Stimulated activated naive B cell treated with anti-CD40 and anti-IgM and Interleukin-4, amounts not matched to agents 10 μg/mL and 1 μg/mL and 100 μg/mL, for 72 hours (primary cell): ENCODE results near the gene BRI3.

Experiments
- ATAC-seq, 2 donors: fragments of 150-1000 bp; cut with Tn5 transposase; replicated peaks; 2 replicates each; pipeline ENCODE4 v1.10.0; 2021; ENCODE audit warnings: moderate library complexity in 1 of 2
- DNase-seq: peaks from one replicate; pipeline ENCODE4 v3.0.0; 2021
- H3K27ac Mint-ChIP-seq: one replicate; pipeline ENCODE4 v1.8.0; 2022; ENCODE audit warnings: mild to moderate bottlenecking, mixed read lengths
- H3K27me3 Mint-ChIP-seq, 2 donors: one replicate each; pipeline ENCODE4 v1.8.0; 2022; ENCODE audit warnings: mixed read lengths in 2 of 2
- H3K36me3 Mint-ChIP-seq, 2 donors: one replicate each; pipeline ENCODE4 v1.8.0; 2022; ENCODE audit warnings: mixed read lengths in 2 of 2, mild to moderate bottlenecking in 1 of 2
- H3K4me1 Mint-ChIP-seq, 2 donors: one replicate each; pipeline ENCODE4 v1.8.0; 2022; ENCODE audit warnings: mixed read lengths in 2 of 2, mild to moderate bottlenecking in 1 of 2
- H3K4me3 Mint-ChIP-seq, 2 donors: one replicate each; pipeline ENCODE4 v1.8.0; 2022; ENCODE audit warnings: mild to moderate bottlenecking in 2 of 2, mixed read lengths in 2 of 2, moderate library complexity in 1 of 2
- H3K9me3 Mint-ChIP-seq, 2 donors: one replicate each; pipeline ENCODE4 v1.8.0; 2022; ENCODE audit warnings: mixed read lengths in 2 of 2, mild to moderate bottlenecking in 1 of 2

The BRI3 gene, protein sequence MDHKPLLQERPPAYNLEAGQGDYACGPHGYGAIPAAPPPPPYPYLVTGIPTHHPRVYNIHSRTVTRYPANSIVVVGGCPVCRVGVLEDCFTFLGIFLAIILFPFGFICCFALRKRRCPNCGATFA

DNA sequence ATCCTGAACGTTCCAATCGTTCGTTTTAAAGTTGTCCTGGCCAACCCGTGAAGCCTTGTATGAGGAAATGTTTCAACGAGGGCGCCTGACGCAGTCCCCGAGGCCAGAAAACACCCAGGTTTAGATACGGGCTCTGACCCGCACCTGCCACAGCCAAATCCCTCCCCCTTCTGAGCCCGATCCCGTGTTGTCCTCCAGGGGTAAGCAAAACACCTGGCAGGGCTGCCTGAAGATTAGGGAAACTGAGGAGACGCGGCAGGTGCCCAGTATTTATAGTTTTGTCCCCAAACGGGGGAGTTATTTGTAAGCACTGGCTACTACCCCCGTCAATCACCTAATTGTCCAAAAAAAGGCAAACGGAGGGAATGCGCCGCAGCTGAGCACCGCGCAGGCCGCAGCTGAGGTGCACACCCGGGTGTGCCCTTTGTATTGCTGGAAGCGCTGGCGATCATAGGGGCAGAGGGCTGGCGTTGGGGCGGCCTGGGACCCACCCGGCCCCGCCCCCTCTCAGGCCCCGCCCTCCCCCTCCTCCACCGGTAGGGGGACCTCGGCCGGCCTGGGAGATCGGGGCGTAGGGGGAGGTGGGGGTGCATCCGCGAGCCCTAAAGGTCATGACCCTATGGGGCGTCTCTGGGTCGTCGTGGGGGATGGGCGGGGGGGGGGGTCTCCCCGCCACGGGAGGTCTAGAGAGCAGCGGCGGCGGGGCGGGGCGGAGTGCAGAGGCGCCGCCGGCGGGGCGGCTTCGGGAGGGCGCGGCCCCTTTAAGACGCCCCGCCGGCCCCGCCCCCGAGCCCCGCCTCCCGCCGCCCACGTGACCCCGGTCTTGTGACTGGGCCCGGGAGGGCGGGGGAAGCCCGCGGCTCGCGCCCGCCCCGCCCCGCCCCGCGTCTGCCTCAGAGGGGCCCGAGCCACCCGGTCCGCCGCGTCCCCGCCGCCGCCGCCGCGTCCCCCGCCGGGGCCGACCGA lies at the start of gene BRI3:
BRI3 (plus strand) TSS at position 896 of the 966 bp plus-strand sequence. CDS start 110 bp downstream, outside the sequence.
- H3K36me3 Mint-ChIP-seq: peaks cover 16 to 30% of the 10 kb centered on the region in 2 donors
- H3K27ac Mint-ChIP-seq: peak within 1 kb of the TSS; percentile 92
- no peaks in the 10 kb centered on the region for H3K27me3 Mint-ChIP-seq
- DNase-seq: peak; percentile 75
- peaks cover 27 to 34% of the 10 kb centered on the region in 2 donors for H3K4me1 Mint-ChIP-seq
- no peaks in the 10 kb centered on the region for H3K9me3 Mint-ChIP-seq
- peak within 1 kb of the TSS; percentile 84 to 87 for H3K4me3 Mint-ChIP-seq
- ATAC-seq: peak; percentile 84

DNA sequence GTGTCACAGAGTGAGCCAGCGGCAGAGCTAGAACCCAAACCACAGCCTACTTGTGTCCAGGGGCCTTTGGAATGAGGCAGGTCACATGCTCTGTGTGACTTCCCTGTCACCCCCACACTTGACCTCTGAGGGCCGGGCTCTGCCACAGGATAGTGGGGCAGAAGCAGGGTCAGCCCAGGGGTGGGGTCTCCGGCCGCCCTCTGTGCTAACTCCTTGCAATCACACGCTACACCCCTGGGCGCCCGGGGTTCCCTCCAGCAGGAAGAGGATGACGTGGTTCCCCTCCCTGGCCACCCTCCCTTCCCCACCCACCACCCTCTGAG lies 49.3 kb upstream of the BRI3 start:
- no peak for ATAC-seq
- no peaks in the 10 kb centered on the region for H3K27me3 Mint-ChIP-seq
- H3K4me3 Mint-ChIP-seq: no peak overlapping the region
- no peak for DNase-seq
- H3K36me3 Mint-ChIP-seq: peaks cover 38 to 56% of the 10 kb centered on the region in 2 donors
- no peaks in the 10 kb centered on the region for H3K9me3 Mint-ChIP-seq
- H3K27ac Mint-ChIP-seq: no peak overlapping the region
- H3K4me1 Mint-ChIP-seq: peaks cover 0 to 6% of the 10 kb centered on the region in 2 donors

- Mint-ChIP-seq H3K4me3 (no peak overlapping the region), H3K4me1 (peaks cover 0 to 6% of the 10 kb centered on the region in 2 donors), H3K27me3 (no peaks in the 10 kb centered on the region), H3K9me3 (no peaks in the 10 kb centered on the region), H3K36me3 (peaks cover 37 to 60% of the 10 kb centered on the region in 2 donors), H3K27ac (no peak overlapping the region)
- ATAC-seq (no peak), DNase-seq (no peak)
Observed at GRCh38 chr7:98232799-98233198, 48.7 kb upstream of the BRI3 start.

DNA sequence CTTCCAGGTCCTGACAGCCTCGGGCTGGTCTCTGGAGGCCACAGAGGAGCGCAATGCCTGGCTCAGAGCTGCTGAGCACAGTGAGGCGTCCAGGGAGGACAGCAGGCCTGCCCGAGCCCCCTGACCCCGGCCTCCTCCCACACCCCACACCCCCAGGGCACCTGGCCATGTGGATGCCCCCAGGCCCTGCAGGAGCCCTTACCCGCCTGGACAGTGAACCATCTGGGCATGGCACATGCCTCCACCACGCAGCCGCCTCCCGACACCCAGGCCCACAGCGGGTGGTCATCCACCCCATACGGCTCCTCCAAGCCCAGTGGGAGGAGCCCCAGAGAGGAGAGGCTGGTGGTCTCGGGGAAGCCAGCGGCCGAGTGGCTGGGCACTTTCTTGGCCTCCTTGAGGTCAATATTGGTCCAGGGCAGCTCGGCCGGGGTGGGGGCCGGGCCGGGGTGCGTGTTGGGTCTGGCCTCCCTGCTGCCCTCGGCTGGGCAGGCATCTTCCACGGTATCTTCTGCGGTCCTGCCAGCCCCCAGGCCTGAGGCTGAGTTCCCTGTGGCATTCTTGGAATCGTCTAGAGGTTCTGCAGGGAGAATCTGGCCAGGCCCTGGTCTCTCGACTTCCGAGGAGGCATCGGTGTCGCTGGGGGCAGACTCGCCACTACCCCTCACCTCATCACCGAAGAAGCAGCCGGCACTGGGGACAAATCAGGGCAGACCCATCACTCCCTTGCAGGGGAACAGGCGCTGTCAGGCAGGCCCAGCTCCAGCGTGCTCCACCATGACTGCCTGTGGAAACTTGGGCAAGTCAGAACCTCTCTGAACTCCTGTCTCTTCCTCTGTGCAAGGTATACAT lies 48.0 kb upstream of the BRI3 start:
- H3K4me1 Mint-ChIP-seq: peaks cover 0 to 6% of the 10 kb centered on the region in 2 donors
- peaks cover 38 to 60% of the 10 kb centered on the region in 2 donors for H3K36me3 Mint-ChIP-seq

DNA sequence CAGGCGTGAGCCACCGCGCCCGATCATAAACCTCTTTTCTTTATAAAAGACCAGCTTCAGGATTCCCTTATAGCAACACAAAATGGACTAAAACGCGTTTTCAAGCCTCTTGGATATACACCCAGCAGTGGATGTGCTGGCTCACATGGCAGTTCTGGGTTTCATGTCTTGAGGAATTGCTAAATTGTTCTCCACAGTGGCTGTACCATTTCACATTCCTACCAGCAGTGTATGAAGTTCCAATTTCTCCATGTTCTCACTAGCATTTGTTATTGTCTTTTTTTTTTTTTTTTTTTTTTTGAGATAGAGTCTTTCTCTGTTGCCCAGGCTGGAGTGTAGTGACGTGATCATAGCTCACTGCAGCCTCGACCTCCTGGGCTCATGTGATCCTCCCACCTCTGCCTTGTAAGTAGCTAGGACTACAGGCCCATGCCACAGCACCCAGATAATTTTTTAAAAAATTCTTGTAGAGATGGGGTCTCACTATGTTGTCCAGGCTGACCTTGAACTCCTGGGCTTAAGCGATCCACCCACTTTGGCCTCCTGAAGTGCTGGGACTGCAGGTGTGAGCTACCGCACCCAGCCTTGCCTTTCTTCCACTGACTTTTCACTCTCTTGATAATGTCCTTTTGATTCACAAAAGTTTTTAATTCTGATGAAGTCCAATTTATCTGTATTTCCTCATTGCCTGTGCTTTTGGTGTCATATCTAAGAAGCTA lies 46.9 kb upstream of the BRI3 start:
- H3K27ac Mint-ChIP-seq: no peak overlapping the region
- ATAC-seq (no peak), DNase-seq (no peak)
- H3K9me3 Mint-ChIP-seq: no peaks in the 10 kb centered on the region
- peaks cover 0 to 5% of the 10 kb centered on the region in 2 donors for H3K4me1 Mint-ChIP-seq
- H3K4me3 Mint-ChIP-seq: no peak overlapping the region
- H3K27me3 Mint-ChIP-seq: no peaks in the 10 kb centered on the region
- peaks cover 47 to 67% of the 10 kb centered on the region in 2 donors for H3K36me3 Mint-ChIP-seq

More for the DNA sequence above, 48.0 kb upstream of the BRI3 start:
- H3K4me3 Mint-ChIP-seq: no peak overlapping the region
- DNase-seq (no peak), ATAC-seq (no peak)
- H3K9me3 Mint-ChIP-seq: no peaks in the 10 kb centered on the region
- no peaks in the 10 kb centered on the region for H3K27me3 Mint-ChIP-seq
- no peak overlapping the region for H3K27ac Mint-ChIP-seq

DNA sequence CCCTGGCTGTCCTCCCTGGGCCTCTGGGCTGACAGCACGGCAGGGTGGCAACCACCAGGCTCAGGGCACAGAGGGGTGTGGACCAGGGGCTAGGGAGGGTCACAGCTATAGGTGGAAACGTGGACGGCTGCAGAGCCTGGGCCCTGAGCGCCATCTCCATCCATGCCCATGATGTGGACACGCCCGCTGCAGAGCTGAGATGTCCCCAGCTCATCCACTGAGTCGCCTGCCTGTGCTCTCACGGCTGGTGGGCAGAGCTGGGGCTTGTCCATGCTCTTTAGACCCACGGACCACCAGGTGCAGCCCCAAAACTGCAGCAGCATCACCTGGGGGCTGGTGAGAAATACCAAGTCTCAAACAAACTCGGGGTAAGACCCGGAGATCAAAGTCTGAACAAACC lies 45.6 kb upstream of the BRI3 start:
- no peak overlapping the region for H3K27ac Mint-ChIP-seq
- H3K36me3 Mint-ChIP-seq: peaks cover 49 to 66% of the 10 kb centered on the region in 2 donors
- DNase-seq: no peak

DNA sequence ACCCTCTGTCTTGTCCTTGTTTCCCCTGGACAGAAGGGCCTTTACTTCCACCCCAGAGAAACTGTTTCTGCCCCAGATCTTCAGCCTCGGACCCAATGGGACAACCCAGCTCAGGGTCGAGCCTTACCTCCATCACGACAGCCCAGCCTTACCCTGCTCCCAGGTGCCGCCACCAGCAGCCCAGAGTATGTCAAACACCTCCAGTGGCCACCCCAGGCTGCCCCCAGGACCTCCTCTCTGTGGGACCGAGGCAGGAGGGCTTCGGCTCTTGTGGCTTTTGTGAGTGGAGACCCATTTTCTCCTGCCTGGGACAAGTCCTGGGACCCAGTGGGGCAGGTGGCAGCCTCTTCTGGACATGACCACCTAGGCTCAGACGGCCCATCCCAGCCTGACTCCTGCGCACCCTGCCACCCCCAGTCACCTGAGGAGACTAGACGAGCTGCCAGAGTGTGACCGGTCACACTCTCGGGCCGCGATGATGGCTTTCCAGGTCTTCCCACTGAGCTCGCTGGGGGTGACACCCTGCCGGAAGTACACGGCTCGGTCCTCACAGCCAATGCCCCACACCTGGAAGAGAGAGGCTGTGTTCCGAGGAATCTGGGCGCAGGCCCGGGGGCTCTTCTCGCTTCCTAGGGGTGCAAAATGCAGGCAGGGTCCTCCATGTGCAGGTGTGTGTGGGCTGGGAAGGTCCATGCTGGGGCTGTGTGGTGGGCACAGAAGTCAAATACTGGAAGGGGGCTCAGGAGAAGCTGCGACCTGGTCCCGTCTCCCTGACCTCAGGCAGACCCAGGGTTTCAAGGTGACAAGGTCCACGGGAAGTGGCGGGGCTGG lies 44.9 kb upstream of the BRI3 start:
- peaks cover 55 to 73% of the 10 kb centered on the region in 2 donors for H3K36me3 Mint-ChIP-seq
- no peak overlapping the region for H3K27ac Mint-ChIP-seq
- no peaks in the 10 kb centered on the region for H3K27me3 Mint-ChIP-seq
- ATAC-seq (no peak), DNase-seq (no peak)
- H3K9me3 Mint-ChIP-seq: no peaks in the 10 kb centered on the region
- no peaks in the 10 kb centered on the region for H3K4me1 Mint-ChIP-seq
- no peak overlapping the region for H3K4me3 Mint-ChIP-seq

More for the DNA sequence above, 45.6 kb upstream of the BRI3 start:
- H3K4me1 Mint-ChIP-seq: no peaks in the 10 kb centered on the region
- H3K4me3 Mint-ChIP-seq: no peak overlapping the region
- no peaks in the 10 kb centered on the region for H3K9me3 Mint-ChIP-seq
- ATAC-seq: no peak
- H3K27me3 Mint-ChIP-seq: no peaks in the 10 kb centered on the region

DNA sequence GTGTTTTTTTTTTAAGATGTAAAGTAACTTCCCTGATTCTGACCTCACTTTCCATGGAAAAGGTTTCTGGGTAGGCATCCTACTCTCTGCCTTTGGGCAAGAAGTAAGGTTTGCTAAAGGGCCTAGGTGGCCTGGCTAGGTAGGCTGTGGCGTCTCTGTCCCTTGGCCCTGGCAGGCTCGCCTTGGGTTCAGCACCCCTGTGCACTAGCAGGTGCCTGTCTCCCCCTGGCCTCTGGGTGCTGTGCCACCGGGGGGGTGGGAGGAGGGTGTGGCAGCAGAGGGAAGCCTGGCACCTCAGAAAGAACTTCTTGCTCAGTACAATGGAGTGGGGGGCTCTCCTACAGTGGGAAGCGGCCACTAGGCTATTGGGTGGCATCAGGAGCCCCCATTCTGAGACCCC lies 43.4 kb upstream of the BRI3 start:
- no peaks in the 10 kb centered on the region for H3K27me3 Mint-ChIP-seq
- no peaks in the 10 kb centered on the region for H3K4me1 Mint-ChIP-seq
- no peak overlapping the region for H3K4me3 Mint-ChIP-seq
- no peaks in the 10 kb centered on the region for H3K9me3 Mint-ChIP-seq
- no peak overlapping the region for H3K27ac Mint-ChIP-seq
- no peak for ATAC-seq
- no peak for DNase-seq
- peaks cover 57 to 82% of the 10 kb centered on the region in 2 donors for H3K36me3 Mint-ChIP-seq

GRCh38 chr7:98238976-98239375 lies 42.5 kb upstream of the BRI3 start:
- Mint-ChIP-seq H3K9me3 (no peaks in the 10 kb centered on the region), H3K27me3 (no peaks in the 10 kb centered on the region), H3K4me3 (no peak overlapping the region), H3K36me3 (peaks cover 59 to 79% of the 10 kb centered on the region in 2 donors), H3K27ac (no peak overlapping the region), H3K4me1 (no peaks in the 10 kb centered on the region)
- no peak for ATAC-seq
- no peak for DNase-seq

DNA sequence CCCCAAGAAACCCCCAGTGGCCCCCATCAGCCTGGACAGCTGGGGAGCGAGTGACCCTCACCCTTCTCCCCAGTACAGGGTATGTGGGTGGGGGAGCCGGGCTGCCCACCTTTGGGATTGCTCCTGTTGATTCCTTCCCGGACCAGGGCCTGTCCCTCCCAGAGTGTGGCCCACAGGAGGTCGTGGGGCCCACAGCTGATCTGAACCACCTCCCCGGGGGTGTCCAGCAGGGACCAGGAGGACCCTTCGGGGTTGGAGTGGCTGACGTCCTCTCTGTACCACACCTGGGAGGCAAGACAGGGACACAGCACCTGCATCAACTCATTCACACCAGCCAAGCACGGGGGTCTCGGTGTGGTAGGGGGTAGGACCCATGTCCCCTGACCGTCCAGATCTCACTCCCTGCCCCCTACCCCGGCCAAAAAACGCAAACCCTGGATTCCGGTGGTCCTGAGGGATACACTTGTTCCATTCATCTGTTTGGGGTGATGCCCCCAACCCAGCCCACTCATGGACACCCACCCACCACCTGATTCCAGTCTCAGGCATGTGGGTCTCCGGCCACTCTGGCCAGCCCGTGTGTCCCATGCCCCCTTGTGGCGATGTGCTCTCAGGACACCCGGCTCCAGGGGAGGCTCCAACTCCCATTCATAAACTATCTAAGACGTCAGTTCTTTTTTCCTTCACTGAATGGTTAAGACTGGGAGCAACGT lies 40.4 kb upstream of the BRI3 start:
- Mint-ChIP-seq H3K4me1 (no peaks in the 10 kb centered on the region), H3K4me3 (no peak overlapping the region), H3K27me3 (no peaks in the 10 kb centered on the region), H3K36me3 (peaks cover 60 to 73% of the 10 kb centered on the region in 2 donors), H3K27ac (no peak overlapping the region), H3K9me3 (no peaks in the 10 kb centered on the region)
- ATAC-seq (peak; percentile 59 to 63), DNase-seq (no peak)

DNA sequence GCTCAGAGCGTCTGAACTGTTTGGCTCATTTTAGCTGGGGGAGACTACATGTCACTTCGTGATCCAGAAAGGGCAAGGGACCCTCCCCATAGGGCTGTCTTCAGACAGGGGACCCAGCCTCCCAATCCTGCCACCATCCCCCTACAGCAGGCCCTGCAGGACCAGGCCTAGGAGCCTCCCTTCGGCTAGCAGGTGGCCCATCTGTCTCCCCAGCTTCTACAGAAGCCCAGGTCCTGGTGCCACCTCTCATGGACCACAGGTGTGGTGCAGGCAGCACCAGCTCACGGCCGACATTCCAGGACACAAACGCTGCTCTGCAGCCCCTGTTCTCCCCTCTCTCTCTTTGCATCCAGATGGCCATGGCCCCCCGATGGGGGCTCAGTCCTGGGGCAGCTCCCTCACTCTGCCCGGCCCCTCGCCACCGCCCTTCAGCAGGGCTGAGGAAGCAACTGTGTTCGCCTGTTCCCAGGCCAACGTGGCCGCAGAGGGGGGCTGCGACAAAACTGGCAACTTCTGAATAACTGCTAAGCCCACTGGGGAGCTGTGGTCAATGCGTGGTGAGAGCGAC lies 39.7 kb upstream of the BRI3 start:
- DNase-seq: no peak
- H3K36me3 Mint-ChIP-seq: peaks cover 53 to 68% of the 10 kb centered on the region in 2 donors
- no peaks in the 10 kb centered on the region for H3K27me3 Mint-ChIP-seq
- no peak overlapping the region for H3K4me3 Mint-ChIP-seq
- no peaks in the 10 kb centered on the region for H3K9me3 Mint-ChIP-seq
- no peaks in the 10 kb centered on the region for H3K4me1 Mint-ChIP-seq
- peak in 1 of 2 donors; percentile 6 for ATAC-seq
- H3K27ac Mint-ChIP-seq: no peak overlapping the region

DNA sequence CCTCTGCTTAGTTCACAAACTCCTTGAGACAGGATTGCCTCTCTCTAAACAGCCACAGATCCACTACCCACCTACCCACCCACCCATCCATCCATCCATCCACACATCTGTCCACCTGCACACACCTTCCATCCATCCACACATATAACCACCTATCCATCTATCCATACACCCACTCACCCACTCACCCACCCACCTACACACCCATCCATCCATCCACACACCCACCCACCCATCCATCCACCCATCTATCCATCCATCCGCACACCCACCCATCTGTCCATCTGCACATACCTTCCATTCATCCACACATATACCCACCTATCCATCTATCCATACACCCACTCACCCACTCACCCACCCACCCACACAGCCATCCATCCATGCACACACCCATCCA lies 39.1 kb upstream of the BRI3 start:
- no peak overlapping the region for H3K27ac Mint-ChIP-seq
- peaks cover 52 to 62% of the 10 kb centered on the region in 2 donors for H3K36me3 Mint-ChIP-seq
- no peak for DNase-seq
- ATAC-seq: no peak
- no peak overlapping the region for H3K4me3 Mint-ChIP-seq
- no peaks in the 10 kb centered on the region for H3K4me1 Mint-ChIP-seq
- H3K27me3 Mint-ChIP-seq: no peaks in the 10 kb centered on the region
- no peaks in the 10 kb centered on the region for H3K9me3 Mint-ChIP-seq
